Ramos (cell line): ENCODE results near the gene MKX.

Experiments
- in situ Hi-C: fragments of 300-500 bp; cut with MboI; formaldehyde crosslinking; loops from one replicate; pipeline ENCODE4 v1.14.3; 2022; ENCODE audit warnings: low sequenced_read_pairs; ENCODE audit not compliant: unreplicated experiment

The MKX gene

GRCh38 chr10:27743012-27743876 lies 2.4 kb downstream of the MKX start:
- in situ Hi-C loops: loop anchor here (25.0 kb wide), 1 partner anchor 644 kb away; no protein-coding TSS in a partner anchor

GRCh38 chr10:27742195-27743011 lies 3.2 kb downstream of the MKX start:
- in situ Hi-C loops: loop anchor here (25.0 kb wide), 1 partner anchor 645 kb away; no protein-coding TSS in a partner anchor

- in situ Hi-C loops: loop anchor here (25.0 kb wide), 1 partner anchor 646 kb away; no protein-coding TSS in a partner anchor
Observed at GRCh38 chr10:27741173-27742091, 4.2 kb downstream of the MKX start.

- in situ Hi-C loops: loop anchor here (25.0 kb wide), 1 partner anchor 651 kb away; no protein-coding TSS in a partner anchor
Observed at GRCh38 chr10:27736396-27736795, 9.2 kb downstream of the MKX start.

GRCh38 chr10:27730041-27730440 lies 15.6 kb downstream of the MKX start:
- in situ Hi-C loops: loop anchor here (25.0 kb wide), 1 partner anchor 657 kb away; no protein-coding TSS in a partner anchor

- in situ Hi-C loops: loop anchor here (25.0 kb wide), 1 partner anchor 659 kb away; no protein-coding TSS in a partner anchor
Observed at GRCh38 chr10:27728338-27728737, 17.3 kb downstream of the MKX start.

GRCh38 chr10:27724287-27724686 lies 21.3 kb downstream of the MKX start:
- in situ Hi-C loops: no loop called here

DNA sequence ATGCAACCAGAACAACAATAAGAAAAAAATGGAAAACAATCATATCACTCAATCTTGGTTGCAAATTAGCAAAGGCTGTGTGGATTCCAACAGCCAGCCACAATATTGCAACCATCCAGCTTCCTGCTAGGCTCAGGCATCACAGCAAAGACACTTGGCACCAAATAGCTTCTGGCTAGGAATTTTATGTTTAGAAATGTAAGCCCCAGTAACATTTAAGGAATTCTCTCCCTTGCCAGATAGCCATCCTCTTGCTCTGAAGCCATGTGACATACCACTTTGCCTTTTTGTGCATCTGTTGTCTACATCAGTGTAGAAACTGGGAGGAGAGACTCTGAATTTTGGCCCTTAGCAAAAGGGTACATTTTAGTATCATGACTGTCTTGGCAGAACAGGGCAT lies 22.2 kb downstream of the MKX start:
- in situ Hi-C loops: no loop called here

DNA sequence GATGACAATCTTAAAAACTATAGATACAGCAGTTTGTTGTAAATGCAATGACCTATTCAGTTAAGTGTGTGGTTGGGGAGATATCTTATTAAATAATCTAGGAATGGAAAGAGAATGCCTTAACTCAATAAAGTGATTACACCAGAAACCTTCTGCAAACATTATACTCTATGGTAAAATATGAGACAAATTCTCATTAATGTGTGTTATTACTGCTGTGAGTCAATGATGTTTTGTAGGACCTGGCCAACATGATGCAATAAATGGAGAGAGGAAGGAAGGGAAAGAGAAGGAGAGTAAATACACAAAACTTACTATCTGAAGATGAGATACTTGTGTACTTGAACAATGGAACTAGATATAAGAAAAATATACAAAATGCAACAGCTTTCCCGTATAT lies 25.1 kb downstream of the MKX start:
- in situ Hi-C loops: no loop called here

DNA sequence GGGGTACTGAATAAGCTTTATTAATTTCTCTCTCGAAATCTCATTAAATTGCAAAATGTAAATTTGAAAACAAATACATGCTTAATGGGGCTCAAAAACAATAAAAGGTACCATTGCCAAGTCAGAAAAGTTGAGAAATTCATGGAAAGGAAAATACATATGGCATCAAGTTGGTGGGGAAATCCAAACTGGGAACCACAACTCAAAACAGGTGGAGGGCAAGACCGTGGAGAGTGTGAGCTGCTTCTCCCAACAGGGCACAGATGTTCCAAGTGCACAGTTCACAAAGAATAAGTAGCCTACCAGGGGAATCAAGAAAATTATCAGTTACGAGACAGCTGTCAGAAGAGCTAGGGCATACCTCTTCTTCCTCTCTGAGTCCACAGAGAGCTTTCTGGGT lies 26.6 kb downstream of the MKX start:
- in situ Hi-C loops: no loop called here

GRCh38 chr10:27717861-27718260 lies 27.8 kb downstream of the MKX start:
- in situ Hi-C loops: no loop called here

DNA sequence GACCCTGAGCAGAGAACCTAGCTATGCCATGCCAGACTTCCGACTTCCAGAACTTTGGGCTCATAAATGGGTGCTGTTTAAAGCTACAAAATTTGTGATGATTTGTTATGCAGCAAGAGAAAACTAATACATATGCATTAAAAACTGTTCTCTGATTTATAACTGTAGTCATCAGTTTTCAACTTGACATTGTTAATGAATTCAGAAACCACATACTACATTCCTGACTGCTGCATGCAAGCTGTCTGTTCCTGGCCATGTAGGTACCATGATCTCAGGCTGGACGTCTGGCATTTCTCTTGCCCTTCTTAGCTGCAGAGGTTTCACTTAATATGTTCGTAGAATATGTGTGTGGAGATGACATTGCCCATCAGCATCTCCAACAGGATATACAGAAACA lies 28.4 kb downstream of the MKX start:
- in situ Hi-C loops: no loop called here

DNA sequence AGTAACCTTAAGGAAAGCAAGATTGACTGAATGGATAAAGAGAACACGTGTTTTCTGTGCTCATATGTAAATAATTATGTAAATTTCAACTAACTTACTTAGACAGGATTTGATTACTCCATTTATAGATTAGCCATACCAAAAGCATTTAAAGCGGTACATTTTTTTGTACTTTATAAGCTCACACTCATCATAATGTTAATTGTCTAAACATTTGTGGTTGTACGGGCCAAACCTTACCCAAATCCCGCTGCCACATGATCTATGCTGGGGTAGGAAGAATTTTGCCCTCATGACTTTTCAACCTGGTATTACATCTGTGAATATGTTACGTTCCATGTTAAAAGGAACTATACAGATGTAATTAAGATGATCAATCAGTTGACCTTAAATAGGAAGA lies 29.1 kb downstream of the MKX start:
- in situ Hi-C loops: no loop called here

GRCh38 chr10:27715505-27715904 lies 30.1 kb downstream of the MKX start:
- in situ Hi-C loops: no loop called here

DNA sequence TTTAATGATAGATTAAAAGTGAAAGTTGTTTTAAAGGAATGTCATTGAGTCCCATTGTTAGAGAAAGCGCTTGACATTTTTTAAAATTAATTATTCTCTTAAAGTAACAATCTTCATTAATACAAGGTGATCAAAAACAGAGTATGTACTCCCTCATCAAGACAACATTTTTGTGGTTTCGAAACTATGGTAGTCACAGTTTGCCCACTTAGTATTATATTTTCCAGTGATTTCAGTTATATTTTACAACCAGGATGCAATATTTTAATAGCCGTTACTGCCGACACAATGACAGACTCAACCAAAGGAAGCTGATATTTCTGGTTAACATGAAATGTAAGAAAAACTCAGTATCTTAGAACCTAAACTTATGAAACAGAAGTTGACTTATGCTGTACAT lies 31.3 kb downstream of the MKX start:
- in situ Hi-C loops: no loop called here

GRCh38 chr10:27713941-27714340 lies 31.7 kb downstream of the MKX start:
- in situ Hi-C loops: no loop called here

DNA sequence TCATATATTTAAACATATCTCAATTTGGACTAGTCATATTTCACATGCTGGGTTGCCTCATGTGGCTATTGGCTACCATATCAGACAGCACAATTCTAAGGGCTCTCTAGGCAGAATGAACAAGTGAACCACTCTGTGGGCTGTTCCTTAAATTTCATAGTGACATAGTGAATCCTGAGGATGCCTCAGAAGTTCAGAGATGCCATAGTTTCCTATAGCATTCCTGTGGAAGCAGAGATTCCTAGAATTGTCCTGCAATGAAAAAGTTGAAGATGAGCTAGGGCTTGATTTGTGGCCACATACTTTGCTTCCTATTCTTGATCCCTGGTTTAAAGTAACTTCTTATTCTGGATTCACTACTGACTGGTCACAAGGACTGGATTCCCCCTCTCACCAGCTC lies 35.6 kb downstream of the MKX start:
- in situ Hi-C loops: no loop called here

DNA sequence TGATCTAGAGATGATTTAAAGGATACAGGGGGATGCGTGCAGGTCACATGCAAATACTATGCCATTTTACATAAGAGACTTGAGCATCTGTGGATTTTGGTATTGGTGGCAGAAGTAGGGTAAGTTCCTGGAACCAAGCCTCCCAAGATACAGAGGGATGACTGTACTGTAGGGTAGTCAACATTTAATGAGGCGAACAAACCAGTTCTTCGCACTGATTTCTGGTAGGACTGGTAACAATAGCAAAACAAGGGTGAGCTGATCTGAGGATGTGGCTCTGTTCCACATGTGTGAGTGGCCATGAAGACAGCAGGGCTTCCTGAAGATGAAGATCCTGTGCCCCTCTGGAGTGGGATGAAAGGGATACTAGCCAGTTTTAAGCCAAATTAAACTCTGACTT lies 36.3 kb downstream of the MKX start:
- in situ Hi-C loops: no loop called here

DNA sequence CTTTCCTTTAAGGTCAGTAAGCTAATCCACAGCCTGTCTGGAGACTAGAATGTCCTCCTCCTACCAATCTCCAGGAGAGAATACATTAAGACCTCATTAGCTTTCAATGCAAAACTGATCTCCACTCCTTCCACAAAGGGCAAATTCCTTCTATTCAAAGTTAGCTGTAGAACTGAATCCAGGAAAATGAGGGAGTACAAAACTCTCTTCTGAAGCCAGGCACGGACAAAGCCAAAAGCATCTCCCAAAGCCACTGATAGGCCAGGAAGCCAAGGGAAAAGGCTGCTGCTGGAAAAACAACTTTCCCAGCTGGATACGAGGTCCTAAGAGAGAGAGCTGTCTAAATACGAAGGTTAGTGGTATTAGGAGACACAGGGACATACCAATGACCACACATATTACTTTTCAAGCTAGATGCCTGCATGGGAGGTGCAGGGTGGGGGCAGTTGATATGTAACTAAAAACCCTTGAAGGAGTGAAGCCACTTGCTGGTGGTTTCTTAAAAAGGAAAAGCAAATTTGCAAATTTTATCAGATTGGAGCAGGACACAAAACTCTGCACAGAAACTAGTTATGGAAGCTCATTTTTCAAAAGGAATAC lies 43.6 kb downstream of the MKX start:
- in situ Hi-C loops: no loop called here

DNA sequence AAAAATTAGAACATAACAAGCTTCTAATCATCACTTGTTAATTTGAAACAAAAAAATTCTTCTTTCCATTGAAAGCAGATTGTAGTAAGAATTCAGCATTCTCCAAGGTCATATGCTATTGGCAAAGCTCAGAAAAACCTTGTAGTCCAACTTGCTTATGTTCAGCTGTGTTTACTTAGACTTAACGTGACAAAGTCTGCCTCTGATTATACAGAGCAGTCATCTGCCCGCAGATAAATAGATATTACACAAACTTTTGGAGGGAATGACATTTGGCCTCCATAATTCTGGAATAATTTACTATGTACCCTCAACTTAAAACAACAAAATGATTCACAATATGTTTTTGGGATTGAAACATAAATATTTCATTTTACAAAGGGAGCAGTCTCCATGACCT lies 45.8 kb downstream of the MKX start:
- in situ Hi-C loops: no loop called here
